OCI-LY1 (cell line): ENCODE data around the gene PXT1.

ENCODE experiments used
- CTCF ChIP-seq: fragments of 200-600 bp; sonication (generic), shearing (Covaris generic); IDR thresholded peaks from 2 replicates; pipeline ENCODE4 v1.5.1; 2017; ENCODE audit warnings: mild to moderate bottlenecking, antibody characterized with exemption, low read length, moderate library complexity, mixed read lengths
- EZH2 ChIP-seq: fragments of 200-600 bp; sonication (generic), shearing (Covaris generic); IDR thresholded peaks from 2 replicates; pipeline ENCODE4 v1.8.0; 2017; ENCODE audit warnings: borderline replicate concordance, mixed run types, mild to moderate bottlenecking, antibody characterized with exemption, low read length, moderate library complexity, mixed read lengths

- peak; percentile 86 for TF ChIP-seq CTCF
- TF ChIP-seq EZH2 = no peak
These were observed 82.2 kb downstream of the PXT1 start for GRCh38 chr6:36360241-36361054.
